ENCODE data around the gene PLOD1.

Gene PLOD1

DNA sequence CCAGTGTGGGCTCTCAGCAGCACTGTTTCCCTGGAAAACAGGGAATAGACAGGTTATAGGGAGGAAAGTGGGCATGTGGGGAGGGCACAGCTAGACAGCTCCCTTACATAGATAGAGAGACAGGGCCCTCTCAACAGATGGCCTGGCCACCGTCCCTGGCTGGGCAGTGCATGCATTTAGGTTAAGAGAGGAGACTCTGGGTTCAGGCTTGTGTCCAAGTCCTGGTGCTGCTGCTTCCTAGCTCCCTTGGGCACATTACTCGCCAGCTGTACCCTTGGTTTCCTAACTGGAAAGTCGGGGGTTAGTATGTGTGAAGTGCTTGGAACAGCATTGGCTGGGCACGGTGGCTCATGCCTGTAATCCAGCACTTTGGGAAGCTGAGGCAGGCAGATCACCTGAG lies 9.1 kb downstream of the PLOD1 start:
- Histone ChIP-seq H3K4me3 (no peak overlapping the region), H3K4me1 (peaks cover 0 to 24% (median 17%) of the 10 kb centered on the region in 4 donors), H3K27ac (no peak overlapping the region), H3K36me3 (peaks cover 0 to 7% (median 3%) of the 10 kb centered on the region in 3 donors), H3K27me3 (no peaks in the 10 kb centered on the region), H3K9me3 (no peaks in the 10 kb centered on the region)
- DNase-seq, result no peak
- intact Hi-C loops (cut with DNase I; ENCODE audit: low total_unique reads), result no loop called here
- TF ChIP-seq, protein P1, sequence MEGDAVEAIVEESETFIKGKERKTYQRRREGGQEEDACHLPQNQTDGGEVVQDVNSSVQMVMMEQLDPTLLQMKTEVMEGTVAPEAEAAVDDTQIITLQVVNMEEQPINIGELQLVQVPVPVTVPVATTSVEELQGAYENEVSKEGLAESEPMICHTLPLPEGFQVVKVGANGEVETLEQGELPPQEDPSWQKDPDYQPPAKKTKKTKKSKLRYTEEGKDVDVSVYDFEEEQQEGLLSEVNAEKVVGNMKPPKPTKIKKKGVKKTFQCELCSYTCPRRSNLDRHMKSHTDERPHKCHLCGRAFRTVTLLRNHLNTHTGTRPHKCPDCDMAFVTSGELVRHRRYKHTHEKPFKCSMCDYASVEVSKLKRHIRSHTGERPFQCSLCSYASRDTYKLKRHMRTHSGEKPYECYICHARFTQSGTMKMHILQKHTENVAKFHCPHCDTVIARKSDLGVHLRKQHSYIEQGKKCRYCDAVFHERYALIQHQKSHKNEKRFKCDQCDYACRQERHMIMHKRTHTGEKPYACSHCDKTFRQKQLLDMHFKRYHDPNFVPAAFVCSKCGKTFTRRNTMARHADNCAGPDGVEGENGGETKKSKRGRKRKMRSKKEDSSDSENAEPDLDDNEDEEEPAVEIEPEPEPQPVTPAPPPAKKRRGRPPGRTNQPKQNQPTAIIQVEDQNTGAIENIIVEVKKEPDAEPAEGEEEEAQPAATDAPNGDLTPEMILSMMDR (IDR thresholded peaks at IDR 0.05), result no peak

DNA sequence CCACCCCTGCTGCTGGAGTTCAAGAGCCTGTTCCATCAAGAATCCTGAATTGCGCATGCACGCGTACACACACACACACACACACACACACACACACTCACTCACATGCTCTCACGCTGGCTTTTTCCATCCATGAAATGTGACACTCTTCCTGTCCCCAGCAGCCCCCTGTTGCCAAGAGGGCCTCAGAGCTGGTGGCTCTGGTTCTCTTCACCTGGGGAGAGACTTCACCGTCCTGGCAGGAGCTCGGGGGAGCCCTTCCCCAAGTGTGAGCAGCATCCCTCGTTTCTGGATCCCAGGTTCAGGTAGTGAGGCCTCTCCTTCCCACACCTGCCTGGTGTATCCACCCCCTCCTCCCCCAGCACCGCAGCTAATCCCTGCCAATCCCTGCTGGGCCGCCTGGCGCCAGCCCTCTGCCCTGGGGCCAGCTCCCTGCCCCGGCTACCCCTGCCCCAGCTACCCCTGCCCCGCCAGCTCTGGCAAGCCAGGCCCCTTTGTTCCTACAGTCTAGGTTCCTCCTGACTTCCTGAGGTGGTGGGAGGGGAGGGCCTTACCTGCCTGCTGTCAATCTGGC lies 9.9 kb downstream of the PLOD1 start:
- Histone ChIP-seq H3K36me3 (peaks cover 0 to 7% (median 7%) of the 10 kb centered on the region in 3 donors), H3K9me3 (no peaks in the 10 kb centered on the region), H3K4me1 (peaks cover 0 to 16% (median 9%) of the 10 kb centered on the region in 4 donors), H3K27me3 (no peaks in the 10 kb centered on the region), H3K4me3 (no peak overlapping the region), H3K27ac (no peak overlapping the region)
- intact Hi-C loops (cut with DNase I; ENCODE audit: low total_unique reads), result no loop called here
- TF ChIP-seq, protein P1 (IDR thresholded peaks at IDR 0.05), result no peak
- DNase-seq, result no peak

DNA sequence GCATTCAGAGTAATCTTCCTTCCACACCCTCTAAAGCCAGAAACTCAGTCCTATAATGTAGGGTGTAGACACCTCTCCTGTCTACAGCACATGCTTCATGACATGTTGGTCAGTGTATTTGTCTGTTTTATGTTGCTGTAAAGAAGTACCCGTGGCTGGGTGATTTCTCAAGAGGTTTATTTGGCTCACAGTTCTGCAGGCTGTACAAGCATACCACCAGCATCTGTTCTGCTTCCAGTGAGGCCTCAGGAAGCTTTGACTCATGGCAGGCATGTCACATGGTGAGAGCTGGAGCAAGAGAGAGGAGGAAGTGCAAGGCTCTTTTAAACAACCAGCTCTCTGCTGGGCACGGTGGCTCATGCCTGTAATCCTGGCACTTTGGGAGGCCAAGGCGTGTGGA lies 12.1 kb downstream of the PLOD1 start:
- Histone ChIP-seq H3K27me3 (no peaks in the 10 kb centered on the region), H3K4me1 (no peaks in the 10 kb centered on the region), H3K9me3 (no peaks in the 10 kb centered on the region), H3K27ac (no peak overlapping the region), H3K4me3 (no peak overlapping the region), H3K36me3 (peaks cover 9 to 25% (median 24%) of the 10 kb centered on the region in 3 donors)
- DNase-seq, result no peak
- TF ChIP-seq, protein P1 (IDR thresholded peaks at IDR 0.05), result no peak
- intact Hi-C loops (cut with DNase I; ENCODE audit: low total_unique reads), result no loop called here

DNA sequence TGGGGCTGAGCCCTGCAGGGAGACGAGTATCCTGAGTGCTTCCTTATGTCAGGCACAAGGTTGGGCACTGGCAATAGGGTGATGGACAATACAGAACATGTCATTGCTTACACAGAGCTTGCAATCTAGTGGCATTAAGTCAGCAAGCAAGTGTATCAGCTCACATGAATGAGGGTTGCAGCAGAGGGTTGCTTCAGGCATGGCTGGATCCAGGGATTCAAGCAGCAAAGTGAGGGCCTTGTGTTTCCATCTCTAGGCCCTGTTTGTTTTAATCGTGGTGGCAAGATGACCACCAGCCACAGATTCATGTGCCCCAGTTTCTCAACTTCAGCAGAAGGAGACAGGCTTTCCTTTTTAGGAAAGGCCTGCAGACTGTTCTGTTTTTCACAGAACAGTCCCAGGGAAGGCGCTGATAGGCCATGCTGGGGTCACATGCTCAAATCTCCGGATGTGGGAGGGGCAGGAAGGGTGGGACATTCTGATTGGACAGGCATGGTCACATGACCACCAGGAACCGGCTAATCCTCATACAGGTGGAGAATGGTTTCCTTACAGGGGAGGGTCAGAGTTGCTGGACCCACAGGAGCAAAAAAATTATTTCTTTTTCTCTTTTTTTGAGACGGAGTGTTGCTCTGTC lies 14.4 kb downstream of the PLOD1 start:
- H3K36me3 ChIP-seq, result peaks cover 9 to 48% (median 42%) of the 10 kb centered on the region in 3 donors
- H3K4me3 ChIP-seq, result no peak overlapping the region
- H3K4me1 ChIP-seq, result no peaks in the 10 kb centered on the region
- H3K9me3 ChIP-seq, result no peaks in the 10 kb centered on the region
- intact Hi-C loops (cut with DNase I; ENCODE audit: low total_unique reads), result no loop called here
- no peaks in the 10 kb centered on the region for H3K27me3 ChIP-seq
- TF ChIP-seq, protein P1 (IDR thresholded peaks at IDR 0.05), result no peak
- no peak for DNase-seq
- H3K27ac ChIP-seq, result no peak overlapping the region

DNA sequence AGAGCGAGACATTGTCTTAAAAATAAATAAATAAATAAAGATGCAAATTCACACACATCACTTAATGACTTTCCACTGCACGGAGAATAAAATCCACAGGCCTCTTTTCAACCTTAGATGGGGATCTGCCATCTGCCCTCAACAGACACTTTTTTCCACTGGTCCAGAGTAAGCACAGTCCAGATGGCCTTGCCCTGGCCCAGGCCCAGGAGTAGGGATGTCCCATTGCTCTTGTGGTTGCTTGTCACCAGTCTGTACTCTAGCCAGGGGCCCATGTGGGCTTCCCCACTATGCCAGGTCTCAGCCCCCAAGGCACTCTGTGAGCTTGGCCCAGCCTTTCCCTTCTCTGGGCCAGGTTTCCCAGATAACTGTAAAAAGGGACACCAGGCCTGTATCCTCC lies 17.4 kb downstream of the PLOD1 start:
- TF ChIP-seq, protein P1 (IDR thresholded peaks at IDR 0.05), result no peak
- intact Hi-C loops (cut with DNase I; ENCODE audit: low total_unique reads), result no loop called here
- Histone ChIP-seq H3K9me3 (no peaks in the 10 kb centered on the region), H3K4me3 (no peak overlapping the region), H3K27me3 (no peaks in the 10 kb centered on the region), H3K4me1 (no peaks in the 10 kb centered on the region), H3K27ac (no peak overlapping the region), H3K36me3 (peaks cover 16 to 77% (median 60%) of the 10 kb centered on the region in 3 donors)
- DNase-seq, result no peak

Data from tibial artery (tissue), 4 donors.